ENCODE measurements around the gene ARHGEF25. TPM values are rescaled to one million over a fixed set of nuclear protein-coding genes. Genes with fewer than 3 reads are reported as not detected.
"Not testable (repeated sequence)": the region's sequence is repeated elsewhere in the genome, so short reads cannot be mapped to it uniquely, and the experiment has no call there.

The ARHGEF25 gene
- polyA plus RNA-seq, 3 donors: 29.8 to 37.5 (median 36.4) TPM

GRCh38 chr12:57656408-57656807 is 45.2 kb downstream of the ARHGEF25 start:
- DNase-seq (ENCODE audit: extremely low read depth in 1 of 11, low read depth in 9 of 11, low spot score in 4 of 11): not testable (repeated sequence)

GRCh38 chr12:57657744-57658143 is 46.5 kb downstream of the ARHGEF25 start:
- DNase-seq (ENCODE audit: extremely low read depth in 1 of 11, low read depth in 9 of 11, low spot score in 4 of 11): no peak

GRCh38 chr12:57658890-57659289 is 47.7 kb downstream of the ARHGEF25 start:
- no peak for DNase-seq (ENCODE audit: extremely low read depth in 1 of 11, low read depth in 9 of 11, low spot score in 4 of 11)

DNA sequence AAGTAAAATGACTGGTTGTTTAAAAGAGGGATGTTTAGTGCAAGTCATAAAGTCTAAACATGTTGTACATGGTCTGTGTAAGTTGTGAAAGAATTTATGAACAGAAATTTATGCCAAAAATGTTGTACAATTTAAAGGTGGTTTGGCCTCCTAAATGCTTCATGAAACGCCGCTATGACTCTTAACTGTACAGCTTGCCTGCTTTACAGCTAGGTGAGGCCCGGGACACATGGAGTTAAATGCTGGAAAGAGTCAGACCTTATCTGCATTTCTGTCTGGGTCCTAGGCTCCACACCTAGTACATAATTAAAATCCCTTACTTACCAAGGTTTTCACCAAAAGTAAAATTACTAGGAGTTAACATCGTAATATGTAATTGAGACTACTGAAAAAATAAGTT is 50.1 kb downstream of the ARHGEF25 start:
- no peak for DNase-seq (ENCODE audit: extremely low read depth in 1 of 11, low read depth in 9 of 11, low spot score in 4 of 11)

DNA sequence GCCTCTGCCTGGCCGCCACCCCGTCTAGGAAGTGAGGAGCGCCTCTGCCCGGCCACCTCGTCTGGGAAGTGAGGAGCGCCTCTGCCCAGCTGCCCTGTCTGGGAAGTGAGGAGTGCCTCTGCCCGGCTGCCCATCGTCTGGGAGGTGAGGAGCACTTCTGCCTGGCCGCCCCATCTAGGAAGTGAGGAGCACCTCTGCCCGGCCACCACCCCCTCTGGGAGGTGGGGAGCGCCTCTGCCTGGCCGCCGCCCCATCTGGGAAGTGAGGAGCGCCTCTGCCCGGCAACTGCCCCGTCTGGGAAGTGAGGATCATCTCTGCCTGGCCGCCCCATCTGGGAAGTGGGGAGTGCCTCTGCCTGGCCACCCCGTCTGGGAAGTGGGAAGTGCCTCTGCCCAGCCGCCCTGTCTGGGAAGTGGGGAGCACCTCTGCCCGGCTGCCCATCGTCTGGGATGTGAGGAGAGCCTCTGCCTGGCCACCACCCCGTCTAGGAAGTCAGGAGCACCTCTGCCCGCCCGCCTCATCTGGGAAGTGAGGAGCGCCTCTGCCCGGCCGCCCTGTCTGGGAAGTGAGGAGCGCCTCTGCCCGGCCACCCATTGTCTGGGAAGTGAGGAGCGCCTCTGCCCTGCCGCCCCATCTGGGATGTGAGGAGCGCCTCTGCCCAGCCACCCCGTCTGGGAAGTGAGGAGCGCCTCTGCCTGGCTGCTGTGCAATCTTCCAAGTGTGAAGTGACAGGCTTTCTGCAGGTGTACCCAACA is 54.0 kb downstream of the ARHGEF25 start:
- not testable (repeated sequence) for DNase-seq (ENCODE audit: extremely low read depth in 1 of 11, low read depth in 9 of 11, low spot score in 4 of 11)

Other genes starting within 250 kb of the ARHGEF25 start
- 100 to 1,000 TPM in 1 of 3 donors, 10 to 100 TPM in 2; 62.4 to 109 (median 81.4) TPM for gene R3HDM2, start 180.4 kb upstream of the ARHGEF25 start, polyA plus RNA-seq (ENCODE audit: insufficient read length in 3 of 3)
- under 1 TPM; 0.25 to 0.33 (median 0.32) TPM for gene INHBC, start 176.7 kb upstream of the ARHGEF25 start, polyA plus RNA-seq (ENCODE audit: insufficient read length in 3 of 3)
- under 1 TPM; 0.65 to 0.77 (median 0.66) TPM for gene INHBE, start 156.1 kb upstream of the ARHGEF25 start, polyA plus RNA-seq (ENCODE audit: insufficient read length in 3 of 3)
- gene GLI1, start 151.7 kb upstream of the ARHGEF25 start, polyA plus RNA-seq (ENCODE audit: insufficient read length in 3 of 3): 10 to 100 TPM; 16.4 to 22.8 (median 20.3) TPM
- 1 to 10 TPM; 2.9 to 3.1 (median 3.0) TPM for gene ARHGAP9, start 131.6 kb upstream of the ARHGEF25 start, polyA plus RNA-seq (ENCODE audit: insufficient read length in 3 of 3)
- 100 to 1,000 TPM; 113 to 145 (median 114) TPM for gene MARS1, start 123.4 kb upstream of the ARHGEF25 start, polyA plus RNA-seq (ENCODE audit: insufficient read length in 3 of 3)
- gene DDIT3, start 90.9 kb upstream of the ARHGEF25 start, polyA plus RNA-seq (ENCODE audit: insufficient read length in 3 of 3): 10 to 100 TPM; 28.4 to 36.2 (median 31.4) TPM
- 100 to 1,000 TPM in 1 of 3 donors, 10 to 100 TPM in 2; 52.7 to 108 (median 65.9) TPM for gene MBD6, start 88.6 kb upstream of the ARHGEF25 start, polyA plus RNA-seq (ENCODE audit: insufficient read length in 3 of 3)
- 100 to 1,000 TPM; 160 to 172 (median 172) TPM for gene DCTN2, start 64.2 kb upstream of the ARHGEF25 start, polyA plus RNA-seq (ENCODE audit: insufficient read length in 3 of 3)
- under 1 TPM; 0.50 to 0.88 (median 0.76) TPM for gene KIF5A, start 61.4 kb upstream of the ARHGEF25 start, polyA plus RNA-seq (ENCODE audit: insufficient read length in 3 of 3)
- 10 to 100 TPM; 36.5 to 42.1 (median 40.0) TPM for gene PIP4K2C, start 20.2 kb upstream of the ARHGEF25 start, polyA plus RNA-seq (ENCODE audit: insufficient read length in 3 of 3)
- 10 to 100 TPM; 54.5 to 74.5 (median 63.9) TPM for gene DTX3, start 6.6 kb upstream of the ARHGEF25 start, polyA plus RNA-seq (ENCODE audit: insufficient read length in 3 of 3)
- 1 to 10 TPM in 1 of 3 donors, under 1 TPM in 2; 0.84 to 1.3 (median 0.97) TPM for gene B4GALNT1, start 21.8 kb downstream of the ARHGEF25 start, polyA plus RNA-seq (ENCODE audit: insufficient read length in 3 of 3)
- gene OS9, start 82.7 kb downstream of the ARHGEF25 start, polyA plus RNA-seq (ENCODE audit: insufficient read length in 3 of 3): 100 to 1,000 TPM; 197 to 215 (median 204) TPM
- gene AGAP2, start 127.3 kb downstream of the ARHGEF25 start, polyA plus RNA-seq (ENCODE audit: insufficient read length in 3 of 3): 1 to 10 TPM in 2 of 3 donors, under 1 TPM in 1; 0.89 to 1.9 (median 1.1) TPM
- 100 to 1,000 TPM in 1 of 3 donors, 10 to 100 TPM in 2; 86.7 to 113 (median 99.9) TPM for gene TSPAN31, start 133.6 kb downstream of the ARHGEF25 start, polyA plus RNA-seq (ENCODE audit: insufficient read length in 3 of 3)
- gene CDK4, start 140.9 kb downstream of the ARHGEF25 start, polyA plus RNA-seq (ENCODE audit: insufficient read length in 3 of 3): 100 to 1,000 TPM; 218 to 260 (median 221) TPM
- 10 to 100 TPM; 16.6 to 24.8 (median 17.6) TPM for gene MARCHF9, start 143.7 kb downstream of the ARHGEF25 start, polyA plus RNA-seq (ENCODE audit: insufficient read length in 3 of 3)
- 1 to 10 TPM in 2 of 3 donors, under 1 TPM in 1; 0.96 to 1.5 (median 1.2) TPM for gene CYP27B1, start 155.6 kb downstream of the ARHGEF25 start, polyA plus RNA-seq (ENCODE audit: insufficient read length in 3 of 3)
- 10 to 100 TPM; 28.6 to 31.8 (median 31.5) TPM for gene METTL1, start 160.7 kb downstream of the ARHGEF25 start, polyA plus RNA-seq (ENCODE audit: insufficient read length in 3 of 3)
- gene EEF1AKMT3, start 161.2 kb downstream of the ARHGEF25 start, polyA plus RNA-seq (ENCODE audit: insufficient read length in 3 of 3): 10 to 100 TPM; 11.6 to 13.3 (median 12.1) TPM
- gene TSFM, start 171.4 kb downstream of the ARHGEF25 start, polyA plus RNA-seq (ENCODE audit: insufficient read length in 3 of 3): 10 to 100 TPM; 40.5 to 43.2 (median 40.6) TPM
- gene AVIL, start 207.3 kb downstream of the ARHGEF25 start, polyA plus RNA-seq (ENCODE audit: insufficient read length in 3 of 3): 10 to 100 TPM; 11.1 to 14.7 (median 11.1) TPM
- gene CTDSP2, start 235.3 kb downstream of the ARHGEF25 start, polyA plus RNA-seq (ENCODE audit: insufficient read length in 3 of 3): 100 to 1,000 TPM; 237 to 273 (median 260) TPM

Measured in renal cortex interstitium (tissue), 11 donors.